ENCODE results near the gene NELFE. TPM values are rescaled to one million over a fixed set of nuclear protein-coding genes. Genes with fewer than 3 reads are reported as not detected.
A peak's percentile ranks its signal among the peaks of the same experiment; 100 is the strongest.

Gene NELFE
- total and polyA plus RNA-seq, 2 of the 13 experiments (the other 11 are each of a cell fraction or from before 2014, with no cell fraction given), result 51.3 to 69.8 TPM

DNA sequence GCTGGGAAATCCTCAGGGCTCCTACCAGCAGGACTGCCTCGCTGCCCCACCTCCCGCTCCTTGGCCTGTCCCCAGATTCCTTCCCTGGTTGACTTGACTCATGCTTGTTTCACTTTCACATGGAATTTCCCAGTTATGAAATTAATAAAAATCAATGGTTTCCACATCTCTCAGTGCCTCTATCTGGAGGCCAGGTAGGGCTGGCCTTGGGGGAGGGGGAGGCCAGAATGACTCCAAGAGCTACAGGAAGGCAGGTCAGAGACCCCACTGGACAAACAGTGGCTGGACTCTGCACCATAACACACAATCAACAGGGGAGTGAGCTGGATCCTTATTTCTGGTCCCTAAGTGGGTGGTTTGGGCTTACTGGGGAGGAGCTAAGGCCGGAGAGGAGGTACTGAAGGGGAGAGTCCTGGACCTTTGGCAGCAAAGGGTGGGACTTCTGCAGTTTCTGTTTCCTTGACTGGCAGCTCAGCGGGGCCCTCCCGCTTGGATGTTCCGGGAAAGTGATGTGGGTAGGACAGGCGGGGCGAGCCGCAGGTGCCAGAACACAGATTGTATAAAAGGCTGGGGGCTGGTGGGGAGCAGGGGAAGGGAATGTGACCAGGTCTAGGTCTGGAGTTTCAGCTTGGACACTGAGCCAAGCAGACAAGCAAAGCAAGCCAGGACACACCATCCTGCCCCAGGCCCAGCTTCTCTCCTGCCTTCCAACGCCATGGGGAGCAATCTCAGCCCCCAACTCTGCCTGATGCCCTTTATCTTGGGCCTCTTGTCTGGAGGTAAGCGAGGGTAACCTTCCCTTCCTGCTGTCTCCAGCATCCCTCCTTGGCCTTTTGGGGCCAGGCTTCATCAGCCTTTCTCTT lies 13.0 kb downstream of the NELFE start, which contains the start of gene CFB (continued):
- TF ChIP-seq ZNF275 (CRISPR knock-in tag; IDR thresholded peaks at IDR 0.05; ENCODE audit: borderline replicate concordance) (peak; percentile 34; the same call in 1 of the 2 replicates), ZFP62 (CRISPR knock-in tag; IDR thresholded peaks at IDR 0.05) (0 out of 2 replicates have a peak, but pooled peaks have one; percentile 34), RXRB (CRISPR knock-in tag; IDR thresholded peaks at IDR 0.05; ENCODE audit: borderline replicate concordance) (peak; percentile 98), KLF11 (CRISPR knock-in tag; IDR thresholded peaks at IDR 0.05) (peak; percentile 22; the same call in 1 of the 2 replicates), FLYWCH1 (CRISPR knock-in tag; IDR thresholded peaks at IDR 0.05) (no peak), SIN3B (IDR thresholded peaks at IDR 0.05; ENCODE audit: low read length) (no peak), ZNF615 (CRISPR knock-in tag; IDR thresholded peaks at IDR 0.05; ENCODE audit: borderline replicate concordance) (no peak), ZNF20 (CRISPR knock-in tag; IDR thresholded peaks at IDR 0.05) (no peak), KDM1A (CRISPR knock-in tag; IDR thresholded peaks at IDR 0.05) (peak; percentile 65; the same call in 1 of the 2 replicates), SOX5 (CRISPR knock-in tag; IDR thresholded peaks at IDR 0.05; ENCODE audit: borderline replicate concordance) (peak; percentile 84), TBP (CRISPR knock-in tag; IDR thresholded peaks at IDR 0.05) (no peak), STAG1 (CRISPR knock-in tag; IDR thresholded peaks at IDR 0.05) (peak; percentile 35; the same call in 1 of the 2 replicates), CEBPB (IDR thresholded peaks at IDR 0.05; ENCODE audit: borderline replicate concordance, low read depth, low read length) (no peak), MYNN (CRISPR knock-in tag; IDR thresholded peaks at IDR 0.05; ENCODE audit: low read depth) (no peak), ESRRA (CRISPR knock-in tag; IDR thresholded peaks at IDR 0.05; ENCODE audit: low read depth) (peak; percentile 73)
- TF ChIP-seq, protein P1, sequence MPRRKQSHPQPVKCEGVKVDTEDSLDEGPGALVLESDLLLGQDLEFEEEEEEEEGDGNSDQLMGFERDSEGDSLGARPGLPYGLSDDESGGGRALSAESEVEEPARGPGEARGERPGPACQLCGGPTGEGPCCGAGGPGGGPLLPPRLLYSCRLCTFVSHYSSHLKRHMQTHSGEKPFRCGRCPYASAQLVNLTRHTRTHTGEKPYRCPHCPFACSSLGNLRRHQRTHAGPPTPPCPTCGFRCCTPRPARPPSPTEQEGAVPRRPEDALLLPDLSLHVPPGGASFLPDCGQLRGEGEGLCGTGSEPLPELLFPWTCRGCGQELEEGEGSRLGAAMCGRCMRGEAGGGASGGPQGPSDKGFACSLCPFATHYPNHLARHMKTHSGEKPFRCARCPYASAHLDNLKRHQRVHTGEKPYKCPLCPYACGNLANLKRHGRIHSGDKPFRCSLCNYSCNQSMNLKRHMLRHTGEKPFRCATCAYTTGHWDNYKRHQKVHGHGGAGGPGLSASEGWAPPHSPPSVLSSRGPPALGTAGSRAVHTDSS (CRISPR knock-in tag; conservative IDR thresholded peaks at IDR 0.05), result no peak
- TF ChIP-seq, protein P2, sequence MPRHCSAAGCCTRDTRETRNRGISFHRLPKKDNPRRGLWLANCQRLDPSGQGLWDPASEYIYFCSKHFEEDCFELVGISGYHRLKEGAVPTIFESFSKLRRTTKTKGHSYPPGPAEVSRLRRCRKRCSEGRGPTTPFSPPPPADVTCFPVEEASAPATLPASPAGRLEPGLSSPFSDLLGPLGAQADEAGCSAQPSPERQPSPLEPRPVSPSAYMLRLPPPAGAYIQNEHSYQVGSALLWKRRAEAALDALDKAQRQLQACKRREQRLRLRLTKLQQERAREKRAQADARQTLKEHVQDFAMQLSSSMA (CRISPR knock-in tag; IDR thresholded peaks at IDR 0.05), result no peak
- TF ChIP-seq, protein P3, sequence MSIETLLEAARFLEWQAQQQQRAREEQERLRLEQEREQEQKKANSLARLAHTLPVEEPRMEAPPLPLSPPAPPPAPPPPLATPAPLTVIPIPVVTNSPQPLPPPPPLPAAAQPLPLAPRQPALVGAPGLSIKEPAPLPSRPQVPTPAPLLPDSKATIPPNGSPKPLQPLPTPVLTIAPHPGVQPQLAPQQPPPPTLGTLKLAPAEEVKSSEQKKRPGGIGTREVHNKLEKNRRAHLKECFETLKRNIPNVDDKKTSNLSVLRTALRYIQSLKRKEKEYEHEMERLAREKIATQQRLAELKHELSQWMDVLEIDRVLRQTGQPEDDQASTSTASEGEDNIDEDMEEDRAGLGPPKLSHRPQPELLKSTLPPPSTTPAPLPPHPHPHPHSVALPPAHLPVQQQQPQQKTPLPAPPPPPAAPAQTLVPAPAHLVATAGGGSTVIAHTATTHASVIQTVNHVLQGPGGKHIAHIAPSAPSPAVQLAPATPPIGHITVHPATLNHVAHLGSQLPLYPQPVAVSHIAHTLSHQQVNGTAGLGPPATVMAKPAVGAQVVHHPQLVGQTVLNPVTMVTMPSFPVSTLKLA (IDR thresholded peaks at IDR 0.05), result peak; percentile 26; the same call in 1 of the 2 replicates
- TF ChIP-seq, protein P4, sequence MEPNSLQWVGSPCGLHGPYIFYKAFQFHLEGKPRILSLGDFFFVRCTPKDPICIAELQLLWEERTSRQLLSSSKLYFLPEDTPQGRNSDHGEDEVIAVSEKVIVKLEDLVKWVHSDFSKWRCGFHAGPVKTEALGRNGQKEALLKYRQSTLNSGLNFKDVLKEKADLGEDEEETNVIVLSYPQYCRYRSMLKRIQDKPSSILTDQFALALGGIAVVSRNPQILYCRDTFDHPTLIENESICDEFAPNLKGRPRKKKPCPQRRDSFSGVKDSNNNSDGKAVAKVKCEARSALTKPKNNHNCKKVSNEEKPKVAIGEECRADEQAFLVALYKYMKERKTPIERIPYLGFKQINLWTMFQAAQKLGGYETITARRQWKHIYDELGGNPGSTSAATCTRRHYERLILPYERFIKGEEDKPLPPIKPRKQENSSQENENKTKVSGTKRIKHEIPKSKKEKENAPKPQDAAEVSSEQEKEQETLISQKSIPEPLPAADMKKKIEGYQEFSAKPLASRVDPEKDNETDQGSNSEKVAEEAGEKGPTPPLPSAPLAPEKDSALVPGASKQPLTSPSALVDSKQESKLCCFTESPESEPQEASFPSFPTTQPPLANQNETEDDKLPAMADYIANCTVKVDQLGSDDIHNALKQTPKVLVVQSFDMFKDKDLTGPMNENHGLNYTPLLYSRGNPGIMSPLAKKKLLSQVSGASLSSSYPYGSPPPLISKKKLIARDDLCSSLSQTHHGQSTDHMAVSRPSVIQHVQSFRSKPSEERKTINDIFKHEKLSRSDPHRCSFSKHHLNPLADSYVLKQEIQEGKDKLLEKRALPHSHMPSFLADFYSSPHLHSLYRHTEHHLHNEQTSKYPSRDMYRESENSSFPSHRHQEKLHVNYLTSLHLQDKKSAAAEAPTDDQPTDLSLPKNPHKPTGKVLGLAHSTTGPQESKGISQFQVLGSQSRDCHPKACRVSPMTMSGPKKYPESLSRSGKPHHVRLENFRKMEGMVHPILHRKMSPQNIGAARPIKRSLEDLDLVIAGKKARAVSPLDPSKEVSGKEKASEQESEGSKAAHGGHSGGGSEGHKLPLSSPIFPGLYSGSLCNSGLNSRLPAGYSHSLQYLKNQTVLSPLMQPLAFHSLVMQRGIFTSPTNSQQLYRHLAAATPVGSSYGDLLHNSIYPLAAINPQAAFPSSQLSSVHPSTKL (CRISPR knock-in tag; IDR thresholded peaks at IDR 0.05), result peak; percentile 91
- TF ChIP-seq, protein P5, sequence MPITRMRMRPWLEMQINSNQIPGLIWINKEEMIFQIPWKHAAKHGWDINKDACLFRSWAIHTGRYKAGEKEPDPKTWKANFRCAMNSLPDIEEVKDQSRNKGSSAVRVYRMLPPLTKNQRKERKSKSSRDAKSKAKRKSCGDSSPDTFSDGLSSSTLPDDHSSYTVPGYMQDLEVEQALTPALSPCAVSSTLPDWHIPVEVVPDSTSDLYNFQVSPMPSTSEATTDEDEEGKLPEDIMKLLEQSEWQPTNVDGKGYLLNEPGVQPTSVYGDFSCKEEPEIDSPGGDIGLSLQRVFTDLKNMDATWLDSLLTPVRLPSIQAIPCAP (CRISPR knock-in tag; IDR thresholded peaks at IDR 0.05; ENCODE audit: low read depth), result no peak
